D721Med (cell line): Measurements from ENCODE around the gene NEB.

Experiments
- DNase-seq: peaks from one replicate; pipeline ENCODE4 v3.0.0; 2011; ENCODE audit warnings: low spot score; ENCODE audit not compliant: insufficient read length
- FAIRE-seq: peaks from 2 replicates; lab custom pipeline; 2011; peaks lifted over from hg19 to GRCh38; lab: Jason Lieb, UNC
- CTCF ChIP-seq: IDR thresholded peaks from 2 replicates; pipeline ENCODE4 v1.5.1; 2012; ENCODE audit warnings: mild to moderate bottlenecking, control low read depth; ENCODE audit not compliant: insufficient read depth; ENCODE audit errors: missing control alignments

The NEB gene

GRCh38 chr2:151661625-151662024 lies 72.7 kb downstream of the NEB start:
- FAIRE-seq, result no peak
- DNase-seq, result no peak
- no peak for TF ChIP-seq CTCF

GRCh38 chr2:151658081-151658480 lies 76.2 kb downstream of the NEB start:
- FAIRE-seq, result no peak
- no peak for DNase-seq
- TF ChIP-seq CTCF, result no peak

- DNase-seq (no peak), FAIRE-seq (no peak)
- TF ChIP-seq CTCF, result no peak
These were observed 76.6 kb downstream of the NEB start for GRCh38 chr2:151657667-151658076.

GRCh38 chr2:151655663-151656398 lies 78.4 kb downstream of the NEB start:
- no peak for TF ChIP-seq CTCF
- no peak for DNase-seq
- FAIRE-seq, result no peak

- no peak for FAIRE-seq
- TF ChIP-seq CTCF, result no peak
These were observed 79.4 kb downstream of the NEB start for GRCh38 chr2:151654891-151655290.

GRCh38 chr2:151654085-151654484 lies 80.2 kb downstream of the NEB start:
- TF ChIP-seq CTCF, result no peak
- no peak for DNase-seq
- FAIRE-seq, result no peak

More at GRCh38 chr2:151654891-151655290, 79.4 kb downstream of the NEB start:
- no peak for DNase-seq

GRCh38 chr2:151651274-151651673 lies 83.0 kb downstream of the NEB start:
- no peak for DNase-seq
- no peak for TF ChIP-seq CTCF
- peak; percentile 32 for FAIRE-seq
